HG03520 (cell line): ENCODE data around the gene SERBP1.
"Not testable (repeated sequence)": the region's sequence is repeated elsewhere in the genome, so short reads cannot be mapped to it uniquely, and the experiment has no call there.

Experiments
- ATAC-seq: cut with Tn5 transposase; IDR thresholded peaks from one replicate; pipeline ENCODE4 v1.9.1; 2021; ENCODE audit warnings: mild to moderate bottlenecking, moderate library complexity; ENCODE audit not compliant: unreplicated experiment

The SERBP1 gene

GRCh38 chr1:67430358-67431155, at the start of gene SERBP1:
Gene SERBP1 (minus strand): TSS chr1:67430402. CDS start chr1:67430300, 102 bp downstream.
- peak; percentile 88 for ATAC-seq

GRCh38 chr1:67479146-67479891, 49.1 kb upstream of the SERBP1 start:
- ATAC-seq, result no peak

- ATAC-seq, result no peak
Measured at GRCh38 chr1:67476906-67477305, 46.7 kb upstream of the SERBP1 start.

DNA sequence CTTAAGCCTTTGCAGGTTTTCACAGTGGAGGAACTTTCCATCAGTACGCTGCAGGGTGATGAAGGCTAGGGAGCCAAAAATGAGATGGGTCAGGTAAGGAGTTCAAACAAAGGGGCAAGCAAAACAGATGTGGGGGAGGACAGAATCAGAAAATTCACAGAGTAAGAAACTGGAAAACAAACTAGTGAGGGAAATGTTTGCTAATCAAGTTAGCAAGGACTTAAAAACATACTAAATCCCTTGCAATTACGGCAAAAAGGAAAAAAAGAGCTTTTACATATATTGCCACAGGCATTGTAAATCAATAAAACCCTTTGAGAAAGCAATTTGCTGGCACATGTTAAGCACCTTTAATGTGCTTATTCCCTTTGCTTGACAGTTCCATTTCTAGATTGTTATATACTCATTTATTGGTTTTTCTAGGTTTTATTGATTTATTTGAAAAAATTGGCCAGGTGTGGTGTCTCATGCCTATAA, 45.8 kb upstream of the SERBP1 start:
- ATAC-seq, result no peak

DNA sequence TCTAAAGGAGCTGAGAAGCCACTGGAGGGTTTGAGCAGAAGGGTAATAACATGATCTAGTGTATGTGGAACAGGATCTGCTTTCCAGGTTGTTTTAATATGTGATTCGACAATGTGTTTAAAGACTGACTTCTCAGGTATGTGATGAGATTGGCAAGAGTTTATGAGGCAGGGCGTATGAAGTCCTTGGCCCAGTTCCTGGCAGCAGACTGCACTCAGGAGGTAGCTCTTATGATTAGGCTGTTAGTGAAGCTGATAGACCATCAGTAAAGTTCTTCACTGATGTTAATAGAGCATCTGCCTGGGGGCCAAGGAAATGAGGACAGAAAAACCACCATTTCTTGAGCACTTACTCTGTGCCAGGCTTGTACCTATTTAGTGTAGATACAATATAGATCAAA, 41.9 kb upstream of the SERBP1 start:
- no peak for ATAC-seq

DNA sequence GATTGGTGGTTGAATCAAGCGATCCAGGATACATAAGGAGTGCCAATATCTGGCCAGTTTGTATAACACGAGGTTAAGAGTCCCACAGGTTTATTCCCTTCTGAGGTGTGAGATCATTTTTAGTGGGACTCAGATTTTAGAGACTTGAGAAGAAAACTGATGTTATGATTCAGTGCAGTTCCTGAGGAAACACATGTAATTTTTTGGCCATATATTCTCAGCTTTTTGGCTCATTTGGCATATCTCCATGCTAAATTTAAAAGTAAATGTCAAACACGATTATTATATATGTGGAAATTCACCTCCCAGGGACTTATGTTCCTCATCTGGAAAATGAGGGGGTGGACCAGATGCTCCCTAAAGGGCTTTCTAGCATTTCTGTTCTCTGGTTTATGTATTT, 39.2 kb upstream of the SERBP1 start:
- no peak for ATAC-seq

GRCh38 chr1:67468066-67468718, 38.0 kb upstream of the SERBP1 start:
- no peak for ATAC-seq

DNA sequence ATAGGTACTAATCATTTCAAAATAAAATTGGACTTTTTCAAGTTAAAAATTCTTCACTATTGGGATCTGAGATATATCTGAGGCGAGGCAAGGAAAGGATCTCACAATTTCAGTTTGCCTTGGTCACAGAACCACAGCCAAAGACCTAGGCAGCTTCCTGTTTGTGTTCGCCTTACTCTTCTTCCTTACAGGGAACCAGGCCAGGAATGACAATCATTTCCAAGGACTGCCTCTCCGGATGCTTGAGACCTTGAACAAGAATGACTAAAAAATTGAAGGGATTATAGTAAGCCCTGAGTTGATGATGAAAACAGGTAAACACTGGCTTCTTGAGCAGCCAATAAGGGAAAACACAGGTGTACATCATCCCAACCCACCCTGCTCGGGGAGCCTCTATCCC, 35.2 kb upstream of the SERBP1 start:
- no peak for ATAC-seq

- ATAC-seq, result no peak
Measured at GRCh38 chr1:67464746-67465145, 34.5 kb upstream of the SERBP1 start.

GRCh38 chr1:67464058-67464457, 33.9 kb upstream of the SERBP1 start:
- no peak for ATAC-seq

GRCh38 chr1:67463298-67463955, 33.2 kb upstream of the SERBP1 start:
- ATAC-seq, result no peak

- no peak for ATAC-seq
Measured at GRCh38 chr1:67460676-67461500, 30.7 kb upstream of the SERBP1 start.

DNA sequence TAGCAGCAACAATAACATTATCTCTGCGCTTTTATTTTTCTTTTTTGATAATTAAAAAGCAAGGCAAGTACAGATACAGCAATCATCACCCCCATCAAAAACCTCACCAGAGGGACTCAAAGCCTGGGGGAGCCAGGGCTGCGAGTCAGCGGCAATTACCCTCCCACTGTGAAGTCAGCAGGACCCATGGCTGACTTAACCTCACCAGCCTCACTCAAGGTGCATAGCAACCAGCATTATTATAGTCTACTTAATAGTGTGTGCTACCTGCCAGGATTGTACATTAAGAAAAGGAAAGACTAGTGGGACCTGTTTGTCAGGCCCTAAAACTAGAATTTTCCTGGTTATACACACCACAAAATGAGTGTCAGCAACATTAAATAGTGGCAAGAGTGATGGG, 28.9 kb upstream of the SERBP1 start:
- no peak for ATAC-seq

DNA sequence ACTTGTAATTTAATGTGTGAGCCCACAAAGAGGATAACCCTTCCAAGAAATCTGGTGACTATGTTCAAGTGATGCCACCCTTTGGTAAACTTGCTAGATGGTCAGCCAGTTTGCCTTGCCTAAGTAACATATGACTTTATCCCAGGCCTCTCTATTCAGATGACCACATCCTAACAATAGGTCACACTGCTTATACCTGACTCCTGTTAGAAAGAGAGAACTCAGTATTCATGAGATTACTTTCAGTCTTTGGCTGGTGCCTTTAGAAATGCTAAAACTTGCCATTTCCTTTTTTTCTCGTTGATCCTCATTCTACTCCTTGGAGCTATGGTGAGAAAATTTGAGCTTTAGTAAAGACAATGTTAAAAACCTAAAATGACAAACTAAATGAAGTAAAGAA, 28.5 kb upstream of the SERBP1 start:
- no peak for ATAC-seq

GRCh38 chr1:67457247-67457646, 27.0 kb upstream of the SERBP1 start:
- ATAC-seq, result no peak

DNA sequence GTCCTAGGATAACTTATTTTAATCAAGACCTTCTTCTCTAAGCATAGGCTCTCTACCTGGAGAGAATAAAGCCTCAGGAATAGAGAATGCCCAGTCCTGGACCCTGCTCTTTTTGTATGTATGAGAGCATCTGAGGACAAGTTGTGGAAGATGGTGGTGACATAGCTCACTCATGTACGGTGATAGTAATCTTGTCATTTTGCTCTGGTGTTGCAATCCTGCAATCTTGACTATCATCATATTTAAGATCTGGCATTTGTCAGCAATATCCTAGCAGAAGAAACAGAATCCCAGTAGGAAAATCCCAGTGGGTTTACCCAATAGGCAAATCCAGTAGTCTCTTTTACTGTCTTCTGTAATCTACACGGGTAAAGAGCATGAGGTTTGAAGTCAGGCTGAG, 21.6 kb upstream of the SERBP1 start:
- no peak for ATAC-seq

- ATAC-seq, result no peak
Measured at GRCh38 chr1:67451356-67451755, 21.2 kb upstream of the SERBP1 start.

DNA sequence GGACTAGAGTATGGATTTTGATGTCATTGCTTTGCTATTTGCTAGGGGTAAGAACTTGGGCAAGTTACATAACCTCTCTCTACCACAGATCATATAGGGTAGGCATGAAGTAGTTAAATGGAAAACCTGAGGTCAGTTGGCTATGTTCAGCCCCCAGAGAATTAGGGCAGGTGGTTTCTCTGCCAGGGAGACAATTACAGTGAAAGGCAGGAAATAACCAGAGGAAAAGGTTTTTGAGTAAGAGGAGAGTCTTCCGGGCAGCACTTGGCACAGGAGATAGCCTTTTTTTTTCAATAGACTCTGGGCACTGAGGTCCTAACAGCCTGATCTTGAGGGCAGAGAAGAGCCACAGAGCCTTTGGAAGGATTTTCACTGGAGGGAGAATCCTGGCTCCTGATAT, 16.7 kb upstream of the SERBP1 start:
- ATAC-seq, result no peak

DNA sequence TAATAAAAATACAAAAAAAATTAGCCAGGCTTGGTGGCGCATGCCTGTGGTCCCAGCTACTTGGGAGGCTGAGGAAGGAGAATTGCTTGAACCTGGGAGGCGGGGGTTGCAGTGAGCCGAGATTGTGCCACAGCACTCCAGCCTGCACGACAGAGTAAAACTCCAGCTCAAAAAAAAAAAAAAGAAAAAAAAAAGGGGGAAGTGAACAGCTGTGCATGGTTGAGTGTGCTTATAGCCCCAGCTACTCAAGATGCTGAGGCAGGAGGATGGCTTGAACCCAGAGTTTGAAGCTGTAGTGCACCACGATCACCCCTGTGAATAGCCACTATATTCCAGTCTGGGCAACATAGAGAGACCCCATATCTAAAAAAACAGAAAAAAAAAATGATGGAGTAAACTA, 15.8 kb upstream of the SERBP1 start:
- ATAC-seq, result not testable (repeated sequence)

DNA sequence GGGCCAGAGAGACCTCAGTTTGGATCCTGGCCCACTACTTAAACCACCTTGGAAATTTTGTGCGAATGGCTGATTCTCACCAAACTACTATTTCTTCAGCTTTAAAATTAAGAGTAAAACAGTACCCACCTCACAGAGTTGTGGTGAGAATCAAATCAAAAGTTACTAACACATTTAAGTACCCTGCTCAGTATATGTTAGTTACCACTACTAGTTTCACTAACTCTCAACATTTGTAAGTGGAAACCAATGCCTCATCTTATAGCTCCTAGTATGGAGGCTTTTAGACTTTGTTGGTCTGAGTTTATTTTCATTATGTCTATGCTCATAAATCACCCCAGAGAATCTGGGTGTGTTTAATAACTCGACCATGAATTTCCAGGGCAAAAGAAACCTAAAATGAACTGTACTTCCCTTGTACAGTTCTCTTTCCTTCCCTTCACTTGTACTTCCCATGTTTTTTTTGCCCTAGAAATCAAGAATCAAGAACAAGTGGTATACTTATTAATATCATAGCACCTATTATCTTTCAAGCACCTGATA, 11.6 kb upstream of the SERBP1 start:
- no peak for ATAC-seq
